OCI-LY1 (cell line): ENCODE results near the gene DPH2.

Experiments
- H2AFZ ChIP-seq: fragments of 200-600 bp; sonication (generic), shearing (Covaris generic); 2 replicates; pipeline ENCODE4 v1.6.0; 2014; ENCODE audit warnings: antibody characterized with exemption, mild to moderate bottlenecking, low read length
- H3F3A ChIP-seq: fragments of 200-600 bp; sonication (generic), shearing (Covaris generic); 2 replicates; pipeline ENCODE4 v1.6.0; 2014; ENCODE audit warnings: mild to moderate bottlenecking, antibody characterized with exemption, low read length, moderate library complexity; ENCODE audit not compliant: insufficient read depth
- H3K27ac ChIP-seq: fragments of 200-600 bp; sonication (generic); 2 replicates; pipeline ENCODE4 v1.5.1; 2014; ENCODE audit warnings: low read length, mixed run types, mild to moderate bottlenecking, low read depth; ENCODE audit not compliant: poor library complexity, severe bottlenecking
- H3K27me3 ChIP-seq: fragments of 200-600 bp; sonication (generic); 2 replicates; pipeline ENCODE4 v1.6.0; 2014; ENCODE audit warnings: antibody characterized with exemption, mild to moderate bottlenecking, low read length, moderate library complexity; ENCODE audit not compliant: insufficient read depth
- H3K36me3 ChIP-seq: fragments of 200-600 bp; sonication (generic); 2 replicates; pipeline ENCODE4 v1.6.1; 2014; ENCODE audit warnings: mild to moderate bottlenecking, antibody characterized with exemption, low read length, moderate library complexity, mixed read lengths; ENCODE audit not compliant: insufficient read depth
- H3K4me1 ChIP-seq: fragments of 200-600 bp; sonication (generic); 2 replicates; pipeline ENCODE4 v1.5.1; 2014; ENCODE audit warnings: mild to moderate bottlenecking, low read length, moderate library complexity; ENCODE audit not compliant: insufficient read depth, severe bottlenecking
- H3K4me2 ChIP-seq: fragments of 200-600 bp; sonication (generic), shearing (Covaris generic); 2 replicates; pipeline ENCODE4 v1.6.1; 2014; ENCODE audit warnings: low read length
- H3K4me3 ChIP-seq: fragments of 200-600 bp; sonication (generic); 2 replicates; pipeline ENCODE4 v1.5.1; 2014; ENCODE audit warnings: low read length, low read depth, mild to moderate bottlenecking, mixed read lengths; ENCODE audit not compliant: poor library complexity, severe bottlenecking
- H3K79me2 ChIP-seq: fragments of 200-600 bp; shearing (Covaris generic); 2 replicates; pipeline ENCODE4 v1.6.1; 2016; ENCODE audit warnings: mixed run types, low read length, mixed read lengths; ENCODE audit not compliant: insufficient read depth
- H3K9ac ChIP-seq: fragments of 200-600 bp; sonication (generic), shearing (Covaris generic); 2 replicates; pipeline ENCODE4 v1.6.1; 2014; ENCODE audit warnings: mild to moderate bottlenecking, low read length, mixed read lengths
- H3K9me2 ChIP-seq: fragments of 200-600 bp; sonication (generic), shearing (Covaris generic); 2 replicates; pipeline ENCODE4 v1.6.1; 2014; ENCODE audit warnings: low read depth, mild to moderate bottlenecking, low read length, mixed read lengths
- H3K9me3 ChIP-seq: fragments of 200-600 bp; shearing (Covaris generic); 2 replicates; pipeline ENCODE4 v1.6.1; 2014; ENCODE audit warnings: low read length, mixed read lengths
- H4K20me1 ChIP-seq: fragments of 200-600 bp; sonication (generic), shearing (Covaris generic); 2 replicates; pipeline ENCODE4 v1.6.0; 2016; ENCODE audit warnings: mild to moderate bottlenecking, low read length; ENCODE audit not compliant: insufficient read depth
- EZH2 ChIP-seq: fragments of 200-600 bp; sonication (generic), shearing (Covaris generic); IDR thresholded peaks from 2 replicates; pipeline ENCODE4 v1.8.0; 2017; ENCODE audit warnings: borderline replicate concordance, mixed run types, mild to moderate bottlenecking, antibody characterized with exemption, low read length, moderate library complexity, mixed read lengths
- TF ChIP-seq, protein P1 (sequence below): fragments of 200-600 bp; sonication (generic), shearing (Covaris generic); IDR thresholded peaks from 2 replicates; pipeline ENCODE4 v1.5.1; 2017; ENCODE audit warnings: mild to moderate bottlenecking, antibody characterized with exemption, low read length, moderate library complexity, mixed read lengths

The DPH2 gene

DNA sequence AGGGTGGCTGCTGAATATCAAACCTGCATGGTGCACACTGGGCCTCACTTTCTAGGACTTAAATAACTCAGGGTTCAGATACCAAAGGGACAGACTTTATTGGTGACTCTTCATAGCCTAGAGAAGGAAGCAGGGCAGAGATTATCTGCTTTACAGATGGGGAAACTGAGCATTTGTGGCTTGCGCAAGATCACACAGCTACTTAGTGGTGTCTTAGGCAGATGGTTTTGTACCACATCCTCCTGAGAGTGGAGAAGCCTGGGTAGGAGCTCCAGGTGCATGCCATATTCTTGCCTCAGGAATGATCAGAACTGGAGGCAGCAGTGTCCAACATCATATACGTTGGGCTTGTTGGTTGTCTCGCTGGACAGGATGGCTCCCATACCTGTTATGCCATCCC lies 6.8 kb upstream of the DPH2 start:
- Histone ChIP-seq H3K4me1 (no peaks in the 10 kb centered on the region), H3F3A (no peaks in the 10 kb centered on the region), H3K4me3 (no peak overlapping the region), H3K9me2 (no peaks in the 10 kb centered on the region), H3K27ac (no peak overlapping the region), H3K9ac (no peak overlapping the region), H3K36me3 (peaks cover 30% of the 10 kb centered on the region; the same call in 1 of the 2 replicates), H3K79me2 (no peaks in the 10 kb centered on the region), H2AFZ (no peak overlapping the region), H3K4me2 (no peak overlapping the region), H3K9me3 (no peaks in the 10 kb centered on the region), H4K20me1 (no peaks in the 10 kb centered on the region), H3K27me3 (no peaks in the 10 kb centered on the region)
- TF ChIP-seq, protein P1, sequence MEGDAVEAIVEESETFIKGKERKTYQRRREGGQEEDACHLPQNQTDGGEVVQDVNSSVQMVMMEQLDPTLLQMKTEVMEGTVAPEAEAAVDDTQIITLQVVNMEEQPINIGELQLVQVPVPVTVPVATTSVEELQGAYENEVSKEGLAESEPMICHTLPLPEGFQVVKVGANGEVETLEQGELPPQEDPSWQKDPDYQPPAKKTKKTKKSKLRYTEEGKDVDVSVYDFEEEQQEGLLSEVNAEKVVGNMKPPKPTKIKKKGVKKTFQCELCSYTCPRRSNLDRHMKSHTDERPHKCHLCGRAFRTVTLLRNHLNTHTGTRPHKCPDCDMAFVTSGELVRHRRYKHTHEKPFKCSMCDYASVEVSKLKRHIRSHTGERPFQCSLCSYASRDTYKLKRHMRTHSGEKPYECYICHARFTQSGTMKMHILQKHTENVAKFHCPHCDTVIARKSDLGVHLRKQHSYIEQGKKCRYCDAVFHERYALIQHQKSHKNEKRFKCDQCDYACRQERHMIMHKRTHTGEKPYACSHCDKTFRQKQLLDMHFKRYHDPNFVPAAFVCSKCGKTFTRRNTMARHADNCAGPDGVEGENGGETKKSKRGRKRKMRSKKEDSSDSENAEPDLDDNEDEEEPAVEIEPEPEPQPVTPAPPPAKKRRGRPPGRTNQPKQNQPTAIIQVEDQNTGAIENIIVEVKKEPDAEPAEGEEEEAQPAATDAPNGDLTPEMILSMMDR = no peak
- no peak for TF ChIP-seq EZH2

DNA sequence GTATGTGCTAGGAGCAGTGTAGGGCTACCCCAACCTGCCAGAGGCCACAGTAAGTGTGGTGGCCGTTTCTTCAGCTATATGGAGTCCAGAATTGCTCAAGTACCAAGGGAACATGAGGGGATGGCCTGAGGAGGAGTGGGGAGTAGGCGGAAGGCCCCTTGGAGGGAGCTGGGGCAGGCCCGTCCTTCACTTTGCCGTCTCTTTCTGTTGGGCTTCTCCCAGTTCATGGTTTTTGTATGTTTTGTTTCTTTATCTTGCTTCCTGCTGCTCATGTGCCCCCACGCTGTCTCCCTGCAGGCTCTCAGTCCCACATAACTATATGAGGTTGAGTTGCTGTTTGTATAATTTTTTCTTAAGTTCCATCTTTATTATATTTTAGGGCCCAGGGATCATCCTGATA lies 5.9 kb upstream of the DPH2 start:
- no peak overlapping the region for H2AFZ ChIP-seq
- H3K9ac ChIP-seq = no peak overlapping the region
- no peaks in the 10 kb centered on the region for H4K20me1 ChIP-seq
- no peaks in the 10 kb centered on the region for H3K27me3 ChIP-seq
- no peaks in the 10 kb centered on the region for H3K79me2 ChIP-seq
- no peaks in the 10 kb centered on the region for H3K9me2 ChIP-seq
- no peak overlapping the region for H3K4me3 ChIP-seq
- H3K36me3 ChIP-seq = peaks cover 21% of the 10 kb centered on the region; the same call in 1 of the 2 replicates
- no peaks in the 10 kb centered on the region for H3K4me1 ChIP-seq
- no peaks in the 10 kb centered on the region for H3K9me3 ChIP-seq
- no peak overlapping the region for H3K4me2 ChIP-seq
- no peak for TF ChIP-seq EZH2
- TF ChIP-seq, protein P1 = no peak
- no peak overlapping the region for H3K27ac ChIP-seq
- H3F3A ChIP-seq = no peaks in the 10 kb centered on the region

DNA sequence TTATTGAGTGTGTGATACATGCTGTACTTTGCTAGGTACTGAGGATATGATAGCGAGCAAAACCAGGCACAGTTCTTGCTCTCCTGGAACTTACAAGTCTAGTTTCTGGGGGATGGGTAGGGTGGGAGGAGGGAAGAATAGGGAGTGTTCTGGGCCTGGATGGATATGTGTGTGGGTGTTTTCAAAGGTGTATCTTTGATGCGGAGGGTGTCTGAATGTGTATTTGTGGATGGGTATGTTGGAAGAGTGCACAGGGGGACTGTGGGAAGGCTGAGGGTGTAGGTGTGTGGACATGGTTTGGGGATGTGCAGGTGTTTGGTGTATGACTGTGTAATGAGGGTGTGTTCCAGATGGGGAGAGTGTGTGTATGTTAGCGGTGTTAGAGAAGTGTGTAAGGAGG lies 4.5 kb upstream of the DPH2 start:
- Histone ChIP-seq H3K4me2 (no peak overlapping the region), H3K4me1 (no peaks in the 10 kb centered on the region), H3K27ac (no peak overlapping the region), H4K20me1 (no peaks in the 10 kb centered on the region), H3F3A (no peaks in the 10 kb centered on the region), H3K9me3 (no peaks in the 10 kb centered on the region), H2AFZ (no peak overlapping the region), H3K79me2 (no peaks in the 10 kb centered on the region), H3K9ac (no peak overlapping the region), H3K36me3 (peaks cover 19% of the 10 kb centered on the region; the same call in 1 of the 2 replicates), H3K27me3 (no peaks in the 10 kb centered on the region), H3K9me2 (no peaks in the 10 kb centered on the region), H3K4me3 (no peak overlapping the region)
- TF ChIP-seq, protein P1 = no peak
- no peak for TF ChIP-seq EZH2
